GM19238 (cell line): ENCODE results near the gene ITGA7.
A peak's percentile ranks its signal among the peaks of the same experiment; 100 is the strongest.

Experiments used
- DNase-seq: peaks from one replicate; pipeline ENCODE4 v3.0.0; 2011; ENCODE audit warnings: low spot score; ENCODE audit not compliant: insufficient read length

The ITGA7 gene

GRCh38 chr12:55647027-55647426, 60.7 kb downstream of the ITGA7 start:
- no peak for DNase-seq

GRCh38 chr12:55644591-55644990, 63.1 kb downstream of the ITGA7 start:
- no peak for DNase-seq

- peak; percentile 27 for DNase-seq
Observed at GRCh38 chr12:55642669-55643068, 65.0 kb downstream of the ITGA7 start.

- no peak for DNase-seq
Observed at GRCh38 chr12:55642267-55642666, 65.4 kb downstream of the ITGA7 start.

- no peak for DNase-seq
Observed at GRCh38 chr12:55641595-55641994, 66.1 kb downstream of the ITGA7 start.

GRCh38 chr12:55637467-55637866, 70.2 kb downstream of the ITGA7 start:
- DNase-seq: no peak

GRCh38 chr12:55636853-55637252, 70.9 kb downstream of the ITGA7 start, which contains the start of gene OR10P1:
OR10P1 (plus strand) TSS chr12:55636892; CDS start chr12:55636892, 0 bp downstream.
- no peak for DNase-seq

- no peak for DNase-seq
Observed at GRCh38 chr12:55636116-55636655, 71.5 kb downstream of the ITGA7 start.
